Effector CD8-positive, alpha-beta T cell (primary cell): ENCODE measurements around the gene ITGA11.
"Not testable (repeated sequence)": the region's sequence is repeated elsewhere in the genome, so short reads cannot be mapped to it uniquely, and the experiment has no call there.

Experiments
- DNase-seq: peaks from one replicate; lab custom pipeline; 2025; lab: John Stamatoyannopoulos, UW

The ITGA11 gene

GRCh38 chr15:68411343-68411675, 20.7 kb downstream of the ITGA11 start:
- DNase-seq: no peak

- DNase-seq: no peak
These were observed 21.3 kb downstream of the ITGA11 start for GRCh38 chr15:68410466-68411342.

GRCh38 chr15:68409736-68410370, 22.1 kb downstream of the ITGA11 start:
- DNase-seq: no peak

GRCh38 chr15:68408971-68409370, 23.0 kb downstream of the ITGA11 start:
- DNase-seq: no peak

- DNase-seq: no peak
These were observed 23.8 kb downstream of the ITGA11 start for GRCh38 chr15:68407886-68408881.

GRCh38 chr15:68407141-68407885, 24.6 kb downstream of the ITGA11 start:
- DNase-seq: no peak

GRCh38 chr15:68405378-68406250, 26.3 kb downstream of the ITGA11 start:
- no peak for DNase-seq

GRCh38 chr15:68404056-68404798, 27.7 kb downstream of the ITGA11 start:
- DNase-seq: no peak

GRCh38 chr15:68403161-68403941, 28.6 kb downstream of the ITGA11 start:
- no peak for DNase-seq

GRCh38 chr15:68402432-68403160, 29.4 kb downstream of the ITGA11 start:
- DNase-seq: no peak

- DNase-seq: no peak
These were observed 30.2 kb downstream of the ITGA11 start for GRCh38 chr15:68401496-68402431.

GRCh38 chr15:68400066-68400456, 31.9 kb downstream of the ITGA11 start:
- no peak for DNase-seq

GRCh38 chr15:68399096-68400065, 32.6 kb downstream of the ITGA11 start:
- no peak for DNase-seq

GRCh38 chr15:68397999-68398398, 34.0 kb downstream of the ITGA11 start:
- not testable (repeated sequence) for DNase-seq

- DNase-seq: no peak
These were observed 35.9 kb downstream of the ITGA11 start for GRCh38 chr15:68396068-68396467.

- DNase-seq: no peak
These were observed 40.8 kb downstream of the ITGA11 start for GRCh38 chr15:68391121-68391520.
